HUES64 (cell line): ENCODE results near the gene POLR3F.

Experiments used
- H3K27ac ChIP-seq: 2 replicates; pipeline ENCODE4 v1.7.0; 2013; ENCODE audit warnings: low read depth, low read length, inconsistent platforms
- H3K27me3 ChIP-seq: 2 replicates; pipeline ENCODE4 v1.6.1; 2013; ENCODE audit warnings: mild to moderate bottlenecking, low read length; ENCODE audit not compliant: insufficient read depth
- H3K36me3 ChIP-seq: 2 replicates; pipeline ENCODE4 v1.6.1; 2013; ENCODE audit warnings: mild to moderate bottlenecking, low read length; ENCODE audit not compliant: insufficient read depth
- H3K4me1 ChIP-seq: 2 replicates; pipeline ENCODE4 v1.6.1; 2013; ENCODE audit warnings: mild to moderate bottlenecking, low read length, moderate library complexity; ENCODE audit not compliant: insufficient read depth
- H3K4me3 ChIP-seq: 2 replicates; pipeline ENCODE4 v1.5.1; 2013; ENCODE audit warnings: mild to moderate bottlenecking, low read length, moderate library complexity
- H3K9ac ChIP-seq: 2 replicates; pipeline ENCODE4 v1.6.1; 2013; ENCODE audit warnings: mild to moderate bottlenecking, low read depth, low read length
- H3K9me3 ChIP-seq: 2 replicates; pipeline ENCODE4 v1.6.1; 2013; ENCODE audit warnings: low read depth, low read length; ENCODE audit not compliant: insufficient read depth
- WGBS: fragments of 150-250, 120-280 bp; methylation state at CpG from one replicate; pipeline ENCODE4 v1.1.7; 2013; ENCODE audit warnings: missing lambda C conversion rate; 5-methylcytosine and 5-hydroxymethylcytosine counted together

The POLR3F gene

DNA sequence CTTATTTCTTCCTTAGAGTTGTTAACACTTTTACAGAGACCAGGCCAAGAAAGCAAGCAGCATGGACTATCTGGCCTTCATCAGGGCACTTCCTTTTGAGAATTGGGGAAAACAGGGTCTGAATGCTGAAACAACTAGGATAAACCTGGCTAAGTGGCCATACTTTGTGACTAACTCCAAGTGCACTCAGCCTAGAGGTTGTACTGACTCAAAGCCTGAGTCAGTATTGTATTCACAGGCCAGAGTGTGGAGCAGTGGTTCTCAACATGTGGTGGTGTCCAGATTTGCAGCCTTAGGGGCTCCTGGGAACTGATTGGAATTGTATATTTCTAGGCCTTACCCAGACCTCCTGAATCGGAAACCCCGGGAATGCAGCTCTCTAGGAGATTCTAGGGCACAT is 60.6 kb downstream of the POLR3F start:
- Histone ChIP-seq H3K36me3 (peaks cover 90% of the 10 kb centered on the region), H3K27me3 (no peaks in the 10 kb centered on the region), H3K4me1 (no peaks in the 10 kb centered on the region), H3K9ac (no peak overlapping the region), H3K4me3 (no peak overlapping the region), H3K27ac (no peak overlapping the region), H3K9me3 (no peaks in the 10 kb centered on the region)
- WGBS = 97% methylated on average over 2 of the region's 2 CpGs

DNA sequence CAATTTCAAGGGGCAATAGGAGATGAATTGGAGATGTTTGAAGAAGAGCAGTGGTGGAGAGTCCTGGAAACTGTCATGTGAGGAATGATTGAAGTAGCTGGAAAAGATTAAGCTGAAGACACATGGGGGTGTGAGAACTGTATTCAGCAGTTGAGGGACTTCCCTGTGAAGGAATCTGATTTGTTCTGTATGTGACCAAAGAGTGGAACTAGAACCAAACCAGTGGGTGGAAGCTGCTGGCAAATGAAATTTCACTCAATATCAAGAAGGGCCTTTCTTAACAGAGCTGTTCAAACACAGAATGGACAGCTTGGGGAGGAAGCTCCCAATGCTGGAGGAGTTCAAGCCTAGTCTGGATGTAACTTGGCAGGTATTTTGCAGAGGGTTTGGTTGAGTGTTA is 61.9 kb downstream of the POLR3F start:
- H3K9me3 ChIP-seq = no peaks in the 10 kb centered on the region
- H3K27me3 ChIP-seq = no peaks in the 10 kb centered on the region
- no peak overlapping the region for H3K27ac ChIP-seq
- no peak overlapping the region for H3K9ac ChIP-seq
- H3K4me1 ChIP-seq = no peaks in the 10 kb centered on the region
- H3K36me3 ChIP-seq = peaks cover 96% of the 10 kb centered on the region
- H3K4me3 ChIP-seq = no peak overlapping the region

DNA sequence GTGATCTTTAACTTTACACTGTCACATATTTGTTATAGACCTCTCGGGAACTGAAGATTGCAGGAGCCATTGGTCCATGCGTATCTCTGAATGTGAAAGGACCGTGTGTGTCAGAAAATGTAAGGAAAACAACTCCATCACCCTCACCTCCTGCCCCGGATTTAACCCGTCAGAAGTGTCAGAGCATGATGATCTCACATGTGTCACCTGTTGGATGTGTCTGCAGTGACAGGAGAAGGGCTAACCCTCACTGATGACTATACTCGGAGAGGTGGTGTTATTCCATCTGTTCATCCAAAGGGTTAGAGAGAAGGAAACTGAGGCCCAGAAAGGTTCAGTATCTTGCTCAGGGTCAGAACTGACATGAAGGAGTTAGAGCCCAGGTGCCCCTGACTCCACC is 65.4 kb downstream of the POLR3F start:
- no peak overlapping the region for H3K27ac ChIP-seq
- no peaks in the 10 kb centered on the region for H3K27me3 ChIP-seq
- no peak overlapping the region for H3K9ac ChIP-seq
- H3K36me3 ChIP-seq = peaks cover 86% of the 10 kb centered on the region
- WGBS = 94% methylated on average over 4 of the region's 6 CpGs
- no peaks in the 10 kb centered on the region for H3K9me3 ChIP-seq
- H3K4me1 ChIP-seq = no peaks in the 10 kb centered on the region
- H3K4me3 ChIP-seq = no peak overlapping the region

DNA sequence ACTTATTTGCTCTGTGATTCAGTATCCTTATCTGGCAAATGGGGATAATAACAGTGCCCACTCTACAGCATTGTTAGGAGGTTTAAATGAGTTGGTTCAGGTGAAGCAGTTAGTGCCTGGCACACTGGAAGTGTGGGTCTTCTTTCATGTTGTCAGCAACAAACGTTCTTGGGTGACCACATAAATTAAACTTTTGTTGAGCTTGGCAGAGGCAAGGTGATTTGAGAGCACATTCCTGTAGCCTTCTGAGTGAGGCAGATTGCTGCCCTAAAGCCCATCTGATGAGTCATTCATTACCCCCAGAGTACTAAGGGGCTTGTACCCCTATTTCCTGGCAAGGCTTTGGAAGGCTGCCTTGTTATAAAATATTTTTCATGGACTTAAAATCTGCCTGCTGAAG is 66.3 kb downstream of the POLR3F start:
- Histone ChIP-seq H3K4me1 (no peaks in the 10 kb centered on the region), H3K36me3 (peaks cover 84% of the 10 kb centered on the region), H3K9me3 (no peaks in the 10 kb centered on the region), H3K27me3 (no peaks in the 10 kb centered on the region), H3K9ac (no peak overlapping the region), H3K27ac (no peak overlapping the region), H3K4me3 (no peak overlapping the region)
- WGBS = 90% methylated on average over 1 of the region's 1 CpG

- no peaks in the 10 kb centered on the region for H3K9me3 ChIP-seq
- no peak overlapping the region for H3K4me3 ChIP-seq
- H3K36me3 ChIP-seq = peaks cover 81% of the 10 kb centered on the region
- 96% methylated on average over 6 of the region's 6 CpGs for WGBS
- no peak overlapping the region for H3K9ac ChIP-seq
- no peaks in the 10 kb centered on the region for H3K4me1 ChIP-seq
- no peak overlapping the region for H3K27ac ChIP-seq
- no peaks in the 10 kb centered on the region for H3K27me3 ChIP-seq
Observed at GRCh38 chr20:18533978-18534644, 66.9 kb downstream of the POLR3F start.
